GM13976 (cell line): ENCODE measurements around the gene APOBEC3B.
A peak's percentile ranks its signal among the peaks of the same experiment; 100 is the strongest.

Experiments
- DNase-seq: peaks from one replicate; pipeline ENCODE4 v3.0.0; 2012; ENCODE audit warnings: low spot score
- CTCF ChIP-seq: IDR thresholded peaks from 2 replicates; pipeline ENCODE4 v1.5.1; 2012; ENCODE audit warnings: borderline replicate concordance, mild to moderate bottlenecking; ENCODE audit not compliant: insufficient read depth; ENCODE audit errors: extremely low read depth, missing control alignments, control extremely low read depth
- in situ Hi-C: fragments of 300-500 bp; cut with MboI; formaldehyde crosslinking; loops from one replicate; pipeline ENCODE4 v1.12.0; 2022; ENCODE audit warnings: low sequenced_read_pairs, mixed read lengths, inconsistent platforms; ENCODE audit not compliant: unreplicated experiment

Gene APOBEC3B

DNA sequence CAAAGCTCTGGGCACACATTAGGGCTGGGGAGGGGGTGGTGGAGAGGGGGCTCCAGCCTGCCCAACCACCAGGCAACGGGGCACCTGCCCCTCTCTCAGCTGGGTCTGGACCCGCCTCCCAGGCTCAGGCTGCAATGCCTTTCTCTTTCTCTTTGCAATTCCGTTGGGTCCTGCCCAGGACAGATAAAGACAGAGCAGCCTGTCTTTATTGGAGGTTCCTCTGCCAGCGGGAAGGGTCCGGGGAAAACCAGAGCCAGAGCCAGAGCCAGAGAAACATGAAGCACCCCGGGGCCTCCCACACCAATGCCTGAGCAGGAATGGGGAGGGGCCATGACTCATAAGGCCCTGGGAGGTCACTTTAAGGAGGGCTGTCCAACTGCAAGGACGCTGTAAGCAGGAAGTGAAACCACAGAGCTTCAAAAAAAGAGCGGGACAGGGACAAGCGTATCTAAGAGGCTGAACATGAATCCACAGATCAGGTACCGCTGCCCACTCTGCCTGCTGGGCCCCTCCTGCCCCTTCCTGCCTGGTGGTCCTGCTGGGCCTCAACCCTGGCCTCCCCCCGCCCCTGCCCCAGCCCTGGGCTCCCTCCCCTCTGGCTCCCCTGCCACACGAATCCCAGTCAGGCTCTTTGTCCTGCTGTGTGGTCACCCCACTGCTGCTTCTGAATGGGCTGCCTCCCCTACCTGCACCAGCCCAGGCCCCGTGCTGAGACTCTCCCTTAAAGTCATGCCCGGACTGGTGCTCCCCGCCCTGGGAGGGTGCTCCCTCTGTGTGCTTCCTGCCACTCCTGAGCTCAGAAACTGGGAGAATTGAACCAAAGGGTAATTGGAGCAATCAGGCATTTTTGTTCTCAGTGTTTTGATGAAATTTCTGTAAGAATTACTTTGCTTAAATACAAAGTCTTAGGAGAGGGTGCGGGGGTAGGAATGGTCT, at the start of gene APOBEC3B:
Gene APOBEC3B, plus strand, starts transcription at position 356 of the 936 bp plus-strand sequence. Its CDS starts 107 bp downstream, at position 463.
- in situ Hi-C loops, result no loop called here
- peak; percentile 93 for DNase-seq
- TF ChIP-seq CTCF, result no peak

DNA sequence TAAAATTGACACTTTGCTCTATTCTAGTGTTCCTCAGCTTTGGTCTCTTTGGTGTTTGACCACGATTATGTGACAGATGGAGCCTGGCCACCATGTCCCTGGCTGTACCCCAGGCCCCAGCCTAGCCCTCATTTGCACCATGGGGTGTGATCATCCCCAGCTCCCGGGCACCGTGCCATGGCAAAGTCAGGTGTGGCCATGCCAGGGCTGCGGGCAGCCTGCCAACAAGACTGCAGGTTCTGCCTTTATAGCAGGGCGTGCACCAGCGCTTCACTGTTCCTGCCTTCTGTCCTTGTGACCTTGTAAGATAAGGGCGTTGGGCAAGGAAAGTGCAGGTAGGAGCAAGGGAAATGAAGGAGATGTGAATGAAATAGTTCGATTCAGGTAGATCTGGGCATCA, 47.1 kb upstream of the APOBEC3B start:
- no peak for DNase-seq
- in situ Hi-C loops, result no loop called here
- TF ChIP-seq CTCF, result no peak

- in situ Hi-C loops, result no loop called here
- TF ChIP-seq CTCF, result no peak
- no peak for DNase-seq
These were observed 46.5 kb upstream of the APOBEC3B start for GRCh38 chr22:38935616-38936015.

- in situ Hi-C loops, result no loop called here
- DNase-seq, result no peak
- TF ChIP-seq CTCF, result no peak
These were observed 45.6 kb upstream of the APOBEC3B start for GRCh38 chr22:38936562-38936961.

DNA sequence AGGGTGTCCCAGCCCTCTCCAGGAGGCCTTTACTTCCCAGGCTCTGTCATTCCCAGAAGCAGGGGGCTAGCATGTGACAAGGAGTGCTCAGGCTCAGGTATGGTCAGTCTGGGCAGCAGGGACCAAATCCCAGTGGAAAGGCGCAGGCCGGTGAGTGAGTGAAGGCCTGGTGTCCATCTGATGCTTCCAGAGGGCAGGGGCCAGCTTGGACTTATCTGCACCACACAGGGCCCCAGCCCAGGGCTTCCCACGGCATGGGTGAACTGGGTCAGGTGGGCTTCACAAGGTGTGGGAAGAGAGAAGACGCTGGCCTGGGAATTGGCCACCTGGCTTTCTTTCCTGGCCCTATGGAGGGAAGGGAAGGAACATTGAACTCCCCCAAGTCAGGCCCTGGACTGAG, 45.1 kb upstream of the APOBEC3B start:
- DNase-seq, result no peak
- no peak for TF ChIP-seq CTCF
- in situ Hi-C loops, result no loop called here

GRCh38 chr22:38937541-38937940, 44.6 kb upstream of the APOBEC3B start:
- DNase-seq, result no peak
- TF ChIP-seq CTCF, result no peak
- in situ Hi-C loops, result no loop called here
